Stimulated activated CD4-positive, alpha-beta T cell treated with anti-CD3 and anti-CD28 coated beads, Interleukin-2, amount 100 ng/mL, for 48 hours (primary cell): Measurements from ENCODE around the gene TUBB1.

Source experiments
- DNase-seq, 2 donors: peaks; one replicate each; pipeline ENCODE4 v3.0.0-alpha.2; 2020

The TUBB1 gene

DNA sequence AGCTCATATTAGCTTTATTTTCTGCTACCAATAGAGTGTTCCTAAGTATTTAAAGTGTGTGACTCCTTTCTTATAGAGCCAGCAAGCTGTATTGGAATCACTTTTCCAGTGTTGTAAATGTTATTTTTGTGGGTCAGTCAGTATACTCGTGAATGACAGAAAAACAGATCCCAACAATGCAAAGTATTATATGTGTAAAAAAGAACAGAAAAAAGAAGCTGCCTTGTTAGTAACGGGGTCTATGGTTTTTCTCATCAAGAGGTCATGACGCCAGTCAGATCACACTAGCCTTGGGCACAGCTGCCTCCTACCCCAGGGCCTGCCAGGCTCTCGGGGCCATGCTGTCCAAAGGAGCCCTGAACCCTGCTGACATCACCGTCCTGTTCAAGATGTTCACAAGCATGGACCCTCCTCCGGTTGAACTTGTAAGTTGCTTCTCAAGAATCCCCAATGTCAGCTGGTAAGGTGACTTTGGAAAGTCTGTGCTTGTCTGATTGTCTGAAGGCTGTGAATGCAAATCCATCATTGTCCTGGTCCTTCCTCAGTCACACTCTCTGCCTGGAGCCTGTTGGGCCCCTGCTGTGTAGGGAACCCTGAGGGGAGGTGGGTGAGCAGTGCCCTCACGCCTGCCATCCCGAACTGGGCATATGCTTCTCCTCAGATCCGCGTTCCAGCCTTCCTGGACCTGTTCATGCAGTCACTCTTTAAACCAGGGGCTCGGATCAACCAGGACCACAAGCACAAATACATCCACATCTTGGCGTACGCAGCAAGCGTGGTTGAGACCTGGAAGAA is 28.4 kb upstream of the TUBB1 start:
- no peak for DNase-seq

DNA sequence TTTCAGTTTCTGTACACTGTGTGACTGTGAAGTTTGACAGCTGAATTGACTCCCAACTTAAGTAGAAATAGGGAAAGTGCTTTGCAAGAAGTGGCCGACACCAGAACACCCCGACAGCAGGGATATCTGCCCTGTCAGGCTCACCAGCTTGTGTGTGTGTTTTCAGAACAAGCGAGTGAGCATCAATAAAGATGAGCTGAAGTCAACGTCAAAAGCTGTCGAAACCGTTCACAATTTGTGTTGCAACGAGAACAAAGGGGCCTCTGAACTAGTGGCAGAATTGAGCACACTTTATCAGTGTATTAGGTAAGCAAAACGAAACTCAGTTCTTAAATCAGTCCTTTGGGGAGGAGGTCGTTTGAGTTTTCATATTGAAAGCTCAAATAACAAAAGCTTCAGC is 27.5 kb upstream of the TUBB1 start:
- DNase-seq: no peak

DNA sequence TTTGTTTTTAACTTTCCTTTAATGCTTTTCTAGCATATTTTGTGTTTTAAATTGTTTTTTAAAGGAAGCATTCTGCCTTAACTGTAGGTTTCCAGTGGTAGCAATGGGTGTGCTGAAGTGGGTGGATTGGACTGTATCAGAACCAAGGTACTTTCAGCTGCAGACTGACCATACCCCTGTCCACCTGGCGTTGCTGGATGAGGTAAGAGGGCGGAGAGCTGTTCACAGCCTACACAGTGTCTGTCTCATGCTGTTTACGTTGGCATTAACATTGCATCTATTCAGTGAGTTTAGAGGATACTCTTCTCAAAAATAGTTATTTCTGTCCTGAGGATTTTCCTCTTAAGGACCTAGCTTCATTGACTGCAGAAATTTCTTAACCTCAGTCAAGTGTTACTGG is 26.3 kb upstream of the TUBB1 start:
- no peak for DNase-seq

DNA sequence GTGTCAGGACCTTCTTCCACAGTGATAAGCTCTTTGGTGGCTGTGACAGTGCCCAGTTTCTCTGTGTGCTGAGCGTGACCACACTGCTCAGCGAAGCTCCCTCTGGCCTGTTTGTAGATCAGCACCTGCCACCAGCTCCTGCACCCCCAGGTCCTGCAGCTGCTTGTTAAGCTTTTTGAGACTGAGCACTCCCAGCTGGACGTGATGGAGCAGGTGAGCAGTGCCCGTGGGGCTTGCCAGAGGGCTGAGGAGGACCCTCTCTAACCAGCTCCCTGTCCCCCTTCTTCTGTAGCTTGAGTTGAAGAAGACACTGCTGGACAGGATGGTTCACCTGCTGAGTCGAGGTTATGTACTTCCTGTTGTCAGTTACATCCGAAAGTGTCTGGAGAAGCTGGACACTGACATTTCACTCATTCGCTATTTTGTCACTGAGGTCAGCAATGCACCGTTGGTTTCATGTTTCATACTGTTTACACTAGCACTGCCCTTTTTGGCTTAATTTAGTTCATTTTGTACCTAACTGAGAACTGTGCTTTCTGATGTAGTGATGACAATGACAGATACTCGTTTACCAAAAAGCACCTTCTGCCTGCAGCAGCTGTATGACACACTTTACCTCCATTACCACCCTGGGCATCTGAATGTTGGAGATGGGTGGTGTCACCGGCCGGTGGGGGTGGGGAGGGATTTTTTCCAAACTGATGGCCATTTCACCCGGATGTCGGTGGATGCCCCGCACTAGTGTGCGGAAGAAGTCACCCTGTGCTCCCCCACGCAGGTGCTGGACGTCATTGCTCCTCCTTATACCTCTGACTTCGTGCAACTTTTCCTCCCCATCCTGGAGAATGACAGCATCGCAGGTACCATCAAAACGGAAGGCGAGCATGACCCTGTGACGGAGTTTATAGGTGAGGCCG is 25.6 kb upstream of the TUBB1 start:
- no peak for DNase-seq

DNA sequence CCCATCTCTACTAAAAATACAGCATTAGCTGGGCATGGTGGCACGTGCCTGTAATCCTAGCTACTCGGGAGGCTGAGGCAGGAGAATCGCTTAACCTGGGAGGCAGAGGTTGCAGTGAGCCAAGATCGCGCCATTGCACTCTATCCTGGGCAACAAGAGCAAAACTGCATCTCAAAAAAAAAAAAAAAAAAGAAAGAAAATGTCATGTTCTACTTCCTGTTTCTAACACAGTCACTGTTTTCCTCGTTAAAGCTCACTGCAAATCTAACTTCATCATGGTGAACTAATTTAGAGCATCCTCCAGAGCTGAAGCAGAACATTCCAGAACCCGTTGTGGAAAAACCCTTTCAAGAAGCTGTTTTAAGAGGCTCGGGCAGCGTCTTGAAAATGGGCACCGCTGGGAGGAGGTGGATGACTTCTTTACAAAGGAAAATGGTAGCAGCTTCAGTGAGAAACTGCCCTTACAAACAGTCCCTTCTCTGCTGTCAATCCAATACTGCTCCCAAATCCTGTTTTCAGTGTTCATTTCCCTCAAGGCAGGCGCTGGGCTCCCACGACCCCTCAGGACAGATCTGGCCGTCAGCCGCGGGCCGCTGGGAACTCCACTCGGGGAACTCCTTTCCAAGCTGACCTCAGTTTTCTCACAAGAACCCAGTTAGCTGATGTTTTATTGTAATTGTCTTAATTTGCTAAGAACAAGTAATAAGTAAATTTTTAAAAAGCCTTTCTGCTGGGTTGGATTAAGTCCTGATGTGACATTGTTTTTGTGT is 24.7 kb upstream of the TUBB1 start:
- DNase-seq: no peak

DNA sequence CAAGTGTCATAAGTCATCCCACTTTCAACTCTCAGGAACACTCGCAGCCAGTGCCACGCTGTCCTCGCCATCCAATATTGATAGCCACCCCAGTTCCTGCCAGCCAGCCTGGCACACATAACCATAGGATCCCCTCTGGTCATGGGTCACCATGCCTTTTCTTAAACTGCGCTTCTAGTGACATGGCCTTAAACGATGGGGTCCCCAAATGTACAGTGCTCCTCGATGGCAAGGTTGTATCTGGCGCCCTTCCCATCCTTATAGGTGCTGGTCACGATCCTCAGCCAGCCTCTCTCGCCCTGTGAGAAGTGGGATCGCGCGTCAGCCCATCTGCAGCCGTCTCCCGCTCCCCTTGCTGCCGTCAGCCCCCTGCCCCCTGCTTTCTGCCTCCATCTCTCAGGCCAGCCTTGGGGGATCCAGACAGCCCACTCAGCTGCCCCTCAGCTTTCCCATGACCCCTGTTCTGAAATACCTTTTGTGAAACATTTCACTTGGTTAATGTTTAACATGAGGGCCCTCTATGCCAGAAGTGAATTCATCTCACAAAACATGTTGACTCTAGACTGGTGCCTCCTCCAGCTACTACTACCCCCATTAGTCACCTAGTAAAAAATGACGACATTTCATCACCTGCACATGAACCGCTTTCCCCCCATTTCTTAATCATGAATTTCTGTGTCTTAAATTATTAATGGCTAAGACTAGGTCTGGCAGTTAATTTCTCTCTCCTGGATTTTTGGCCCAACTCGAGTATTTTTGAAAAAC is 23.6 kb upstream of the TUBB1 start:
- no peak for DNase-seq

DNA sequence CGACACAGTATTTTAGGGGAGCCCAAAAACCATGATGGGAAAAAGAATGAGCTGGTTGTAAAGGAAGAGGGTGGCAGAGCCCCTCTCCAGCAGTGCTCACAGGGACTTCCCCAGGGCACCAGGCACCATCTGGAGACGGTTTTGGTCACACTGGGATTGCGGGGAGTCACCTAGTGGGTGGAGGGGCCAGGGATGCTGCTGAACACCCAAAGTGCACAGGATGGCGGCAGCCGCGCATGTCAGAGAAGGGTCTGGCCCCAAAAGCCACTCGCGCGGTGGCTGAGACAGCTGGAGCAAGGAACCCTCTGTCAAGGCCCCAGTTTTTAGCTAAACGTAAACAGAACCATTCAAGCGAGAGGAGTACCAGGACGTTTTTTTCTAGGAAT is 23.0 kb upstream of the TUBB1 start:
- DNase-seq: no peak

DNA sequence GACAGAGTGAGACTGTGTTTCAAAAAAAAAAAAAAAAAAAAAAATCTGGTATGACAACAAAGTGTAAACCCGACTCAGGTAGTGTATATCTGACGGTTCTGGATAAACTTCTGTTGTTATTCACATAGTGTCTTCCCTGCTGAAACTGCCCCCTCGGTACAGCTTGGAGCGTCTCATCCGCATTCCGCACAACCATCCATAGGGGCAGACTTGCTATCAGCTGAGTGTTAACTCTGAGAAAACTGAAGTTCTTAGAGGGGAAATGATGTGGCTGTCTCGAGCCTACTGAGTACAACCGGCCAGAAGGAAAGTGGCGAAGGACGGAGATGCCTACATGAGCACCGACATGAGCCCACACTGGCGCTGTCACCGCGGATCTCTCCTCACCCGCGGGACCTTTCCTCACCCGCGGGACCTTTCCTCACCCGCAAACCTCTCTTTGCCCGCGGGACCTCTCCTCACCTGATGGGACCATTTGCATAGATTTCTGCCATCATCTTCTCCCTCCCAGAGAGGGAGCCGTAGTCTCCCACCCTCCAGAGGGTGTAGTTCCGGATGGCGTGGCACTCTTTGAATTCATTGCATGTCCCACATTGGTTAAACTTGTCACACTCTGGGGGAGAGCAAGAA is 22.0 kb upstream of the TUBB1 start:
- DNase-seq: no peak

DNA sequence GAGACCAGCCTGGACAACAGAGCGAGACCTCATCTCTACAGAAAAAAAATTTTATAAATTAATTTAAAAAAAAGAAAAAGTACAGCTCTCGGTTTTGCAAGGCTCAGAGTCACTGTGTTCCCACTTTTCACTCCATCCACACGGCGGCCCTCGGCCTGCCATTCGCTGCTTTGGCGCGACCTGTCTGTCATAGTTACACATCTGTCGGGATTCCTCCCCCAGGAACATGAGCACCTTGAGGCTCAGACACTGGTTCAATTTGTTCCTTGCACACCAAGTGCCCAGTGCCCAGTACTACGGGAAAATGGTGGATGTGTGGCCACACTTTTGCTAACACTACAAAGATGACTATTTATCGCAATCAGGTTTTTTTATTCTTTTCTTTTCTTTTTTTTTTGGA is 20.6 kb upstream of the TUBB1 start:
- DNase-seq: no peak

DNA sequence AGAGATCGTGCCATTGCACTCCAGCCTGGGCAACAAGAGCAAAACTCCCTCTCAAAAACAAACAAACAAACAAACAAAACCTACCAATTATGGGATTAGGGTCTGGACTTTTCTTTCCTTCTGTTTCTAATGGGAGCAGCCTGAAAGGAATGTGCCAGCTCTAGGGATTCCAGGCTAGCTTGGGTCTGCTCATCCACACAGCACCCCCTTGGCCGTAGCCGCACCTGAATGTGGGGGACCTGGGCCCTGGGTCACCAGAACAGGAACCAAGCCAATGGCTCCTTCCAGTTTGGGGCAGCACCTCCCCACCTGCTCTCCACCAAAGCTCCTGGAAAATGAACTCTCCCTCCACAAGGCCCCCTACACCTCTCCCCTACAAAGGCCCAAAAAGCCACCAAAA is 18.9 kb upstream of the TUBB1 start:
- no peak for DNase-seq

DNA sequence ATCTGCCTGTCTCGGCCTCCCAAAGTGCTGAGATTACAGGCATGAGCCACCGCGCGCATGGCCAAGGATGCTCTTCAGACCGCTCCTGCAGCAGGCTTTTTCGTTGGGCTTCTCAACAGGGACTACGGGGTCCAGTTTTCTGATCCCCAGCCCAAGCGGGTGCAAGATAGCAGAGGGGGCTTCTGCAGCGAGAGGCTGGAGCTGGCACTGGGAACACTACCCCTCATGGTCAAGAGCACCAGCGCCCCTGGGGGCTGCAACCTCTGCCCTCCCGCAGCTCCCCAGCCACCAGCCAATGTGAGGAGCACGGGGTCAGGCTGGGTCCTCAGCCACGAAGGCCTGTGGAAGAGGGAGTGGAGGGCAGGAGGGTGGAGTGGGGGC is 18.2 kb upstream of the TUBB1 start:
- DNase-seq: no peak

DNA sequence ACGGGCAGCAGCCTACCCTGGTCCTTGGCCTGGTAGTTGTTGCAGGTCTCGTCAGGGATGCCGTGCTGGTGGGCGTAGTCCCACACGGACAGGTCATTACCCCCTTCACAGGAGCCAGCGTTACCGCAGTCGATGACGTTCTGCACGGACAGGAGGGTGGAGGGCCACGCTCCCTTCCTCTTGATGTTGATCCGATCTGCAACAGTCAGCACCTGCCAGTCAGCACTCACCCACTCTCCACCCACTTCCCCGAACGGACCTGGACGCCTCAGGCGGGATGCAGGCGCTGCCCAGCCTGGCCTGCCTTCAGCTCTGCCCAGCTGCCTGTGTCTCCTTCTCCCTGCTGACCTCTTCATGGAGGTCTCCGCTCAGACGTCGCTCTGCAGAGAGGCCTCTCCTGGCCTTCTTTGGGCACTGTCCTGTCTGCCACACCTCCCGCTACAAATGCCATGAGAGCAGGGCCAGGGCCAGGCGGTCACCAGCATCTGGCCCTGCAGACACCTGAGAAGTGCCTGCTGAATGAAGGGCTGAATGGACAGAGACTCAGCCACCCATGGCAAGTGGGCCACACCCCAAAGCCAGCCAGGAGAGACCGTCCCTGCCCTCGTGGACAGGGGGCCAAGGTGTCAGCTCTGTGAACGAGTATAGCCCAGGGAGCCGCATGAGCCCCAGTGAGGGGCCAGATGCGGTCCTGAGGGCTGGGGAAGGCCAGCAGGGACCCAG is 17.6 kb upstream of the TUBB1 start:
- DNase-seq: no peak

DNA sequence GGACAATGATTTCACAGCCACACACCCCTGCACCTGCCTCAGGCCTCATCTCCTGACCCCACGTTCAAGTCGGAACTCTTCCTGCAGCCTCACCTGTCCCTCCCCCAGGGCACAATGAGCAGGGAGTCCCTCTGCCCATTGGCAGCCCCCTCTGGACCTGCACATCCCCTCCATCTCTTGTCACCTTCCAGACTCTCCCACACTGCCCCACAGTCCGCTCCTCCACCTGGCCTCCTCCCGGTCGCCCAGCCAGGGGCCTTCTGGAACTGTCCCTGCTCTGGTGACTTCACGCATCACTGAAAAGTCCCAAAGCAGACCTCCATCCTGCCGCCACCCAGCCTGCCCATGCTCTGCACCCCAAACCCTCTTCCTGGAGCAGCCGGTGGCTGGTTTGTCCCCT is 16.8 kb upstream of the TUBB1 start:
- no peak for DNase-seq

DNA sequence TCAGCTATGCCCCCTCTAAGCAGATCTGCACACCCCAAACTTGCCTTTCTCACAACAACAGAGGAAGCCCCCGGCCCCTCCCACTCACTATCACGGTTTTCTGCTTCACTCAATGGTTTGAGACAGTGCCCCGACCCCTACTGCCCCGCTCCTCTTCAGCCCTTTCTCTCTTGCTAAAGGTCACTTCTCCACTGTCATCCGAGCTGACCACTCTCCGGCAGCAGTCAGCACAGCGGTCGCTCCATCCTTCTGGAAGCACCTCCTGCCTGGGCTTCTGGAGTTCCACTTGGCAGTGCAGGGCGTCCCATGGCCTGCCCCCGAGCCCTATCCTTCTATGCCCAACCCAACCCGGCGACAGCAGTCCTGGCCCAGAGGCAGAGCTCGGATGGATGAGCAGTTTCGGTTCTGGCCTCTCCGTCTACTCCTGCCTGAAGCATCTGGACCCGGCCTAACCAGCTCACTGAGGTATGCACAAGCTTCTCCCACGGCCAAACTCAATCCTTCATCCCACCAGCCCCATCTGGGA is 16.3 kb upstream of the TUBB1 start:
- no peak for DNase-seq

DNA sequence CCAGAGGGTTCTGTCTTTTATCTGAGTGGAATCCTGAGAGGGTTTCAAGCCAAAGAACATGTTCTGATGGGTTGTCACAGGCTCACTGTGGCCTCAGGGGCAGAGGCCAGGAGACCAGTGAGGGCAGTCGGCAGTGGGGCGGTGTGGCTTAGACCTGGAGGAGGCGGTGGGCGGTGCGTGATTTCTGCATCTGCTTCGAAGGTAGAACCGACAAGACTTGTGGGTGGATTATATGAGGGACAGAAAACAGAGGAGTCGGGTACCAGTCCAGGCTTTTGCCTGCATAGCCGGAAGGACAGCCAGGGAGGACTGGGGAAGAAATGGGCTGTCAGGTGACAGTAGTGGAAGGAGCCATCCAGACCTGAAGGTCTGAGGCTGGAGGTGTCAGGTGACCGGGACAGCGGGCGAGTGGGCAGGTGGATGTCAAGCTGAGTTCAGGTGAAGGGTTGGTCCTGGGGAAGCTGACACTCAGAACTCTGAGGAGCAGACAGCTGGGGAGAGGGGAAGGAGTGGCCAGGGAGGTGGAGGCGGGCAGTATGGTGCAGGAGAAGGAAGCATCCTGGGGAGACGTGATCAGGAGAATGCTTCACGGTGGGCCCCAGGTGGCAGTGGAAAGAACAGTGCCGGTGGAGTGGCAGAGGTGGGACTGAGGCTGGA is 15.3 kb upstream of the TUBB1 start:
- no peak for DNase-seq

DNA sequence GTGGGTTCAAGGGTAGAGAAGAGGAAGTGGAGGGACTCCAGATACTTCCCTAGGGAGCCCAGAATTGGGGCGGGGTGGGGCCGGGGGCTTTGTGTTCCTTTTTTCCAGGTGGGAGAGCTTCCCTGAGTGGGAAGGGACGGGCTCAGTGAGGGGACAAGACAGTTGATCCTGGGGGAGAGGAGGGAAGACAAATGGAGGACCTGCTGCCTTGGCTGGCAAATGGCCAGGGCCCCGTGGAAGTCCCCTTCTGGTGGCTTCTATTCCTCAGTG is 14.8 kb upstream of the TUBB1 start:
- DNase-seq: no peak

DNA sequence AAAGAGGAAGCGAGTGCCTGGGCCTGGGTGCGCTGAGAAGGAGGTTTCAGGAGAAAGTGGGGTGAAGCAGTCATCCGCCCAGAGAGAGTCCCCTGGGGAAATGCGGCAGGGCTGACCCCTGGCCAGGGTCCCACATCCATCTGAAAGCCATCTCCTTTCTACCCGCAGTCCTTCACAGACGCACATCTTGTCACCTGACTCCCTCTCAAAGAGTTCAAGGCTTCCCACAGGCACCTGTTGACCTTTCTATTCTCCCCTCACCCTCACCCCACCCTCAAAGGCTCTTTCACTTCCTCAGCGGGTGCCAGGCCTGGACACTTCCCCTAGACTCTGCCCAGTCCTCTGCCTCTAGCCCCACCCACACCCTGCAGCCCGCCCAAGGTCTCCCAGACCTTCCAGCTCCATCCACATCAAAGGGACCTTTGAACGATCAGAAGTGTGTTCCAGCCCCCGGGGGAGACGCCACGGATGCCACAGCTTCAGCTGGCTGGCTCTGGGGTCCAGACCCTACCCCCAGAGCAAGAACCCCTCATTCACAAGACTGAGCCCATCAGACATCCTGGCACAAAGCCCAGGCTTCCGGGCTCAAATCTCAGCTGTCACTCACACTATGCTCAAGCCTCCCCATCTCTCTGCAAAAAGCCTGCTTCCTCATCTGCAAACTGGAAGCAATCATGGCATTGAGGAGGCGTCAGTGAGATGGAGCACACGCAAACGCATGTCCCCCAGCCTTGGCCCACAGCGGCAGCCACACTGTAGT is 14.3 kb upstream of the TUBB1 start:
- DNase-seq: no peak

DNA sequence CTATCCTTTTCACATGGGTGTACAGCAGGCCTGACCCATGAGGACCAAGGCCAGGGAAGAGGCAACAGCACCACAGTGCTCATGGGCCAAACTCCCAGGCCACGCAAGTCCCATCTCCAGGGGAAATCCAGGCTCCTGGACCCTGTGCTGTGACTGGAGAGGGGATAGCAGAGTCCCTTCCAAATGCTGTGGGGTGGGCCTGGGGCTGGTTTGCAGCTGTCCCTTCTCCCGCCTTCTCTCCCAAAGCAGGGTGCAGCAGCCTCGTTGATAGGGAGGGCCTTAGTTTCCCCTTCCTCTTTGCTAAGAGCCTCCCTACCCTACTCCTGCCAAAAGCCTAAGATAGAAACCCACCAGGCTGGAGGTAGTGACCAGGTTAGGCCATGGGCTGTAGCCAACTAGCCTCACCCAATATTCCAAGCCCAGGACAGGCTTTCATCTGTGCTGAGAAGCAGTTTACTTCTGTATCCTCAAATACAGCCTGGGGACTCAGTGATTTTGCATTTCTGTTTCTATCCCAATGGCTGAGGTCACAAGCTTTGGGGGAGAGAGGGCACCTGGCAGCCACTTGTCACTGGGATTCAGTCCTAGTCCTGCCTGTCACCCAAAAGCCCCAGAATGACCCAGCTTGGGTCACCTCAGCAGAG is 13.6 kb upstream of the TUBB1 start:
- DNase-seq: no peak

DNA sequence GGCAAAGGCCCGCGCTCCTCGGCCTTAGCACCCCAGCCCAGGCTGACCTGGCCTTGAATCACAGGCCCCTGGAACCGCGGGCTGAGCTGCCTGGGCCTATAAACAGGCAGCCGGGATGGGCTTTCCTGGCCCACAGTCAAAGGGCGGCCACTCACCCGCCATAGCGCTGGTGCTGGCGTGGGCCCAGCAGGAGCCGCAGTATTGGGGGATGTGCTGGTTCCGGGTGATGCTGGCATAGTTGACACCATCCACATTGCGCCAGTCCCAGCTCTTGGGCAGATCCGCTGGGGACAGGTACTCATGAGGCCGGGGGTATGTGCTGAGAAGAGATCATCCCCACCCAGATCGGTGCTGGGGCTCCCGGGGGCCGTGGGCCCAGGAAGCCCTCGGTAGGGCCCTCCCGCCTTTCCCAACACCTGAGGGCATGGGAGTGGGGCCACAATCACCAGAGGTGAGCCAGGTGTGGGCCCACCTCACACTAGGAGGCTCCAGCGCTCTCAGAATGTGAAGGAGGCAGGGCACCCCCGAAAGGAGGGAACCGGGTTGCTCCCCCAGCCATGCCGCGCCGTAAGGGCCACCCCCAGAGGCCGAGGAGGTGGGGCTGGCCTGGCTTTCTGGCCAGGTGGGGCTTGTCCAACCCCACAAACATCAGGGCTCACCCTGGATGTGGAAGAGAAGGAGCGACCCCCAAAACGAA is 12.9 kb upstream of the TUBB1 start:
- DNase-seq: no peak
